HEK293 (cell line): ENCODE data around the gene GPI.

Experiments used
- CTCF ChIA-PET: fragments of 350-600 bp; formaldehyde crosslinking; extraction: SDS; loops from one replicate; lab custom pipeline; 2021; ENCODE audit warnings: antibody characterized with exemption; lab: Yijun Ruan, JAX
- POLR2A ChIA-PET: fragments of 300-600 bp; formaldehyde crosslinking; extraction: SDS; loops from one replicate; lab custom pipeline; 2020; ENCODE audit warnings: antibody characterized with exemption, inconsistent platforms; lab: Yijun Ruan, JAX
- H3K27ac ChIP-seq: fragments of 200-500 bp; sonication (Bioruptor generic); 2 replicates; pipeline ENCODE4 v1.5.1; 2014; ENCODE audit warnings: low read depth, low read length, control low read depth, inconsistent platforms; ENCODE audit errors: extremely low read depth
- H3K36me3 ChIP-seq, 2 experiments: fragments of 200-500 bp in 1 of 2; sonication (Bioruptor generic) in 1 of 2; 1 replicate in 1 of 2; 2 replicates in 1 of 2; pipeline ENCODE4 v1.5.1; 2014 to 2017; ENCODE audit warnings: inconsistent platforms in 2 of 2, low read length in 2 of 2; ENCODE audit not compliant: control insufficient read depth in 2 of 2, insufficient read depth in 1 of 2
- H3K4me1 ChIP-seq: fragments of 200-500 bp; sonication (Bioruptor generic); 2 replicates; pipeline ENCODE4 v1.5.1; 2014; ENCODE audit warnings: mild to moderate bottlenecking, low read length, inconsistent platforms; ENCODE audit not compliant: control insufficient read depth, insufficient read depth
- H3K4me3 ChIP-seq: 2 replicates; pipeline ENCODE4 v1.5.1; 2011; ENCODE audit warnings: low read depth, mild to moderate bottlenecking, control low read depth, low read length, moderate library complexity
- H3K9me3 ChIP-seq: fragments of 200-500 bp; sonication (Bioruptor generic); 2 replicates; pipeline ENCODE4 v1.5.1; 2014; ENCODE audit warnings: low read depth, low read length, inconsistent platforms; ENCODE audit not compliant: control insufficient read depth, insufficient read depth
- HOXA7 ChIP-seq: sonication (generic); formaldehyde crosslinking; IDR thresholded peaks from 2 replicates; pipeline ENCODE4 v1.8.1; 2022; ENCODE audit warnings: missing genetic modification reagents, borderline replicate concordance
- MZF1 ChIP-seq: fragments of 450-650 bp; formaldehyde crosslinking; IDR thresholded peaks from 2 replicates; pipeline ENCODE4 v1.5.1; 2017; ENCODE audit warnings: missing biosample characterization, missing genetic modification characterization, borderline replicate concordance
- SP7 ChIP-seq: fragments of 450-650 bp; formaldehyde crosslinking; IDR thresholded peaks from 2 replicates; pipeline ENCODE4 v1.5.1; 2016; ENCODE audit warnings: missing biosample characterization, missing genetic modification characterization
- WT1 ChIP-seq: fragments of 450-650 bp; formaldehyde crosslinking; IDR thresholded peaks from 2 replicates; pipeline ENCODE4 v1.5.1; 2016; ENCODE audit warnings: missing biosample characterization, missing genetic modification characterization
- ZEB2 ChIP-seq: fragments of 450-650 bp; formaldehyde crosslinking; IDR thresholded peaks from 2 replicates; pipeline ENCODE4 v1.5.1; 2016; ENCODE audit warnings: missing biosample characterization, missing genetic modification characterization
- ZNF121 ChIP-seq: fragments of 450-650 bp; formaldehyde crosslinking; IDR thresholded peaks from 2 replicates; pipeline ENCODE4 v1.5.1; 2016; ENCODE audit warnings: missing biosample characterization, missing genetic modification characterization
- ZNF133 ChIP-seq: fragments of 450-650 bp; formaldehyde crosslinking; IDR thresholded peaks from 2 replicates; pipeline ENCODE4 v1.5.1; 2016; ENCODE audit warnings: missing biosample characterization, missing genetic modification characterization
- ZNF18 ChIP-seq: fragments of 450-650 bp; formaldehyde crosslinking; IDR thresholded peaks from 2 replicates; pipeline ENCODE4 v1.5.1; 2016; ENCODE audit warnings: missing biosample characterization, missing genetic modification characterization
- ZNF23 ChIP-seq: fragments of 450-650 bp; formaldehyde crosslinking; IDR thresholded peaks from 2 replicates; pipeline ENCODE4 v1.5.1; 2016; ENCODE audit warnings: missing biosample characterization, missing genetic modification characterization, borderline replicate concordance
- ZNF335 ChIP-seq: fragments of 450-650 bp; formaldehyde crosslinking; conservative IDR thresholded peaks from 2 replicates; pipeline ENCODE4 v1.5.1; 2016; ENCODE audit warnings: missing biosample characterization, missing genetic modification characterization
- ZNF391 ChIP-seq: fragments of 450-650 bp; formaldehyde crosslinking; IDR thresholded peaks from 2 replicates; pipeline ENCODE4 v1.5.1; 2016; ENCODE audit warnings: low read depth, missing biosample characterization, missing genetic modification characterization, borderline replicate concordance
- ZNF48 ChIP-seq: fragments of 450-650 bp; formaldehyde crosslinking; IDR thresholded peaks from 2 replicates; pipeline ENCODE4 v1.5.1; 2016; ENCODE audit warnings: missing biosample characterization, missing genetic modification characterization
- ZNF501 ChIP-seq: fragments of 450-650 bp; formaldehyde crosslinking; IDR thresholded peaks from 2 replicates; pipeline ENCODE4 v1.5.1; 2016; ENCODE audit warnings: missing biosample characterization, missing genetic modification characterization
- ZNF654 ChIP-seq: fragments of 450-650 bp; formaldehyde crosslinking; IDR thresholded peaks from 2 replicates; pipeline ENCODE4 v1.5.1; 2016; ENCODE audit warnings: low read depth, missing biosample characterization, missing genetic modification characterization
- ZNF76 ChIP-seq: fragments of 450-650 bp; formaldehyde crosslinking; IDR thresholded peaks from 2 replicates; pipeline ENCODE4; 2016; ENCODE audit warnings: low read depth, missing biosample characterization, missing genetic modification characterization, borderline replicate concordance
- ZNF768 ChIP-seq: fragments of 450-650 bp; formaldehyde crosslinking; IDR thresholded peaks from 2 replicates; pipeline ENCODE4 v1.5.1; 2018; ENCODE audit warnings: missing biosample characterization, mild to moderate bottlenecking, missing genetic modification characterization
- ZNF776 ChIP-seq: fragments of 450-650 bp; formaldehyde crosslinking; IDR thresholded peaks from 2 replicates; pipeline ENCODE4 v1.5.0; 2017; ENCODE audit warnings: missing biosample characterization, missing genetic modification characterization, borderline replicate concordance
- ZSCAN18 ChIP-seq: fragments of 450-650 bp; formaldehyde crosslinking; IDR thresholded peaks from 2 replicates; pipeline ENCODE4 v1.5.1; 2016; ENCODE audit warnings: missing biosample characterization, missing genetic modification characterization
- ZXDB ChIP-seq: fragments of 450-650 bp; formaldehyde crosslinking; IDR thresholded peaks from 2 replicates; pipeline ENCODE4 v1.5.1; 2016; ENCODE audit warnings: missing biosample characterization, missing genetic modification characterization

Gene GPI

DNA sequence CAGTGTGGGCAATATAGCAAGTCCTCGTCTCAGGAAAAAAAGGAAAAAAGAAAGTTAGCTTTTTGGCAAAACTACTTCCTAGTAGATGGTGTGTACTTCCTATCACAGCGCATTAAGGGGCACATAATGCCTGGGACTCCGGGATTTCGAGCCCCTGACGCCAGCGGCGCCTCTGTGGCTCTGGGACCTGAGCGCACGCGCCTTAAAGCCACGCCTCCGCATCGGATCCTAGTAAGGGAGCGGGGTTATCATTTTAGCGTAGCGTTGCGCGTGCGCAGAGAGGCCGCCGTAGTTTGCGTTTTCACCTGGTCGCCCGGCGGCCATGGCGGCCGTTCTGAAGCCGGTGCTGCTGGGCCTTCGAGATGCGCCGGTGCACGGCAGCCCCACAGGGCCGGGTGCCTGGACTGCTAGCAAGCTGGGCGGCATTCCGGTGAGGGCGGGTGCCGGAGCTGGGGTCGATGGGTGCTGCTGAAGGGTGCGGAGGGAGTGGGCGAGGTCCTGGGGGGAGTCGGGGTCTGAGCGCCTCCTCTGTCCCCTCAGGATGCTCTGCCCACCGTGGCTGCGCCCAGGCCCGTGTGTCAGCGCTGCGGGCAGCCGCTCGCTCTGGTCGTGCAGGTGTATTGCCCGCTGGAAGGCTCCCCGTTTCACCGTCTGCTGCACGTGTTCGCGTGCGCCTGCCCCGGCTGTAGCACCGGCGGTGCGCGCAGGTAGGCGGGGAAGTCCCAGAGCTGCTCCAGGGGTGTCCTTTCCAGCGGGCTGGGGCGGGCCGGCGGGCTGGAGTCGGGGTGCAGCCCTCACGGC lies 39.3 kb downstream of the GPI start, which contains the start of gene PDCD2L (continued):
- TF ChIP-seq ZSCAN18 (tag by site-specific recombination) (no peak), ZNF133 (0 out of 2 replicates have a peak, but pooled peaks have one; percentile 11), ZNF501 (peak; percentile 99), ZNF768 (no peak; the same call in 1 of the 2 replicates), ZXDB (peak; percentile 88)

DNA sequence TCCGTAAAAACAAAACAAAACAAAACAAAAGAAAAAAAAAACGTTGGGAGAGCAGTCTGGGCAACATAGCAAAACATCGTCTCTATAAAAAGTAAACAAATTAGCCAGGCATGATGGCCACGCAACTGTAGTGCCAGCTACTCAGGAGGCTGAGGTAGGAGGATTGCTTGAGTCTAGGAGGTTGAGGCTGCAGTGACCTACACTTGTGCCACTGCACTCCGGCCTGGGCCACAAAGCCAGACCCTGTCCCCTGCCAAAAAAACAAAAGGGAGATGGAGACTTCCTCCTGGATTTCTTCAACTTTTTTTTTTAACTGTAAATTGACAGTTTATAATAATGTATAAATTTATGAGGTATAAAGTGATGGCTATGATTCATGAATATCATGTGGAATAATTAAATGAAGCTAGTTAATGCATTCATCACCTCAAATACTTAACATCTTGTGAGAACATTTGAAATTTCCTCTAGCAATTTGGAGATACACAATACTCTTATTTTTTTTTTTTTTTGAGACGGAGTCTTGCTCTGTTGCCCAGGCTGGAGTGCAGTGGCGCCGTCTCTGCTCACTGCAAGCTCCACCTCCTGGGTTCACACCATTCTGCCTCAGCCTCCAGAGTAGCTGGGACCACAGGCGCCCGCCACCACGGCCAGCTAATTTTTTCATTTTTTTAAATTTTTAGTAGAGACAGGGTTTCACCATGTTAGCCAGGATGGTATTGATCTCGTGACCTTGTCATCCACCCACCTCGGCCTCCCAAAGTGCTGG lies 41.1 kb downstream of the GPI start:
- H3K4me3 ChIP-seq = no peak overlapping the region
- H3K4me1 ChIP-seq = peaks cover 12% of the 10 kb centered on the region; the same call in 1 of the 2 replicates
- TF ChIP-seq ZNF48 (tag by site-specific recombination) (no peak), WT1 (tag by site-specific recombination) (no peak), ZNF18 (tag by site-specific recombination) (peak; percentile 86), ZNF776 (tag by site-specific recombination) (no peak), ZNF121 (tag by site-specific recombination) (peak; percentile 90), ZNF23 (tag by site-specific recombination) (no peak), ZEB2 (tag by site-specific recombination) (0 out of 2 replicates have a peak, but pooled peaks have one; percentile 3)
- no peaks in the 10 kb centered on the region; the same call in 1 of the 2 replicates for H3K9me3 ChIP-seq
- H3K27ac ChIP-seq = no peak overlapping the region
- ChIA-PET CTCF (interaction anchor here (0.6 to 1.5 kb wide), 4 partner anchors 11 to 805 kb away, joined by 3 to 6 read pairs (median 4); no protein-coding TSS in a partner anchor), POLR2A (interaction anchor here (0.6 to 0.9 kb wide), 4 partner anchors 9 to 609 kb away, joined by 3 to 4 read pairs (median 4); partner anchors contain the start of gene KCTD15)
- H3K36me3 ChIP-seq = peaks cover 37 to 83% of the 10 kb centered on the region in 2 experiments

DNA sequence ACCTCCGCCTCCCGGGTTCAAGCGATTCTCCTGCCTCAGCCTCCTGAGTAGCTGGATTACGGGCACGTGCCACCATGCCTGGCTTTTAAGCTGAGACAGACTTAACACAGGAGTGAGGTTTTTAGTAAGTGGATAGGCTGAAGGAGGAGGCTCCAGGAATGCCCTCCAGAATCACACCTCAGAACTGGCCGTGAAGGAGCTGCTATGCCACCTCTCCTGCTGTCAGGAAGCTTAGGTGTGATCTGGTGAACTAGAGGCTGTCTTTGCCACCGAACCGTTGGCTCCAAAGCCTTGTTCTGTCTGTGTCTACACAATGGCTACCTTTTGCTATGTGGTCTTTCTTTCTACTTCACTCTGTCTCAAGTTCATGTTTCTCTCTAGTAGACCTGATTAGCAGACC lies 43.4 kb downstream of the GPI start:
- TF ChIP-seq ZNF335 (tag by site-specific recombination) (no peak), ZNF654 (no peak), HOXA7 (CRISPR knock-in tag) (no peak), ZNF391 (tag by site-specific recombination) (no peak), ZNF76 (tag by site-specific recombination) (no peak), MZF1 (tag by site-specific recombination) (no peak), SP7 (tag by site-specific recombination) (no peak), ZNF23 (tag by site-specific recombination) (no peak)
- Histone ChIP-seq H3K36me3 (peaks cover 53 to 83% of the 10 kb centered on the region in 2 experiments), H3K27ac (no peak overlapping the region)

More for the DNA sequence above, 43.4 kb downstream of the GPI start:
- no peak overlapping the region for H3K4me3 ChIP-seq
- H3K4me1 ChIP-seq = peaks cover 12% of the 10 kb centered on the region; the same call in 1 of the 2 replicates
- CTCF ChIA-PET = interaction anchor here (0.8 kb wide), 1 partner anchor 62 kb away, joined by 3 read pairs; no protein-coding TSS in a partner anchor
- POLR2A ChIA-PET = no interaction called here
- H3K9me3 ChIP-seq = no peaks in the 10 kb centered on the region; the same call in 1 of the 2 replicates
